WTC11 (cell line): ENCODE measurements around the gene BCL7A. TPM values are rescaled to one million over a fixed set of nuclear protein-coding genes. Genes with fewer than 3 reads are reported as not detected.

ENCODE experiments used
- ATAC-seq: fragments of 200-7000 bp; cut with Tn5 transposase; 2 replicates; pipeline ENCODE4 v1.10.0; 2021; ENCODE audit warnings: mild to moderate bottlenecking, moderate library complexity
- CTCF ChIA-PET: fragments of 300-600 bp; sonication (Branson Sonifier 250); formaldehyde crosslinking; loops from one replicate; lab custom pipeline; 2021; ENCODE audit warnings: antibody characterized with exemption; lab: Charles Lee
- POLR2A ChIA-PET: fragments of 350-600 bp; sonication (Branson Sonifier 250); formaldehyde crosslinking; loops from one replicate; lab custom pipeline; 2021; ENCODE audit warnings: antibody characterized with exemption; lab: Charles Lee
- DNase-seq: peaks from one replicate; pipeline ENCODE4 v3.0.0; 2021; ENCODE audit warnings: low spot score
- H3K27ac Mint-ChIP-seq: 2 replicates; pipeline ENCODE4 v1.8.0; 2021; ENCODE audit warnings: mixed read lengths
- H3K27me3 Mint-ChIP-seq: 2 replicates; pipeline ENCODE4 v1.8.0; 2021; ENCODE audit warnings: low read depth, mild to moderate bottlenecking, moderate library complexity, mixed read lengths
- H3K36me3 Mint-ChIP-seq: 2 replicates; pipeline ENCODE4 v1.8.0; 2021; ENCODE audit warnings: mixed read lengths
- H3K4me1 Mint-ChIP-seq: 2 replicates; pipeline ENCODE4 v1.8.0; 2022; ENCODE audit warnings: mixed read lengths
- H3K4me3 Mint-ChIP-seq: 2 replicates; pipeline ENCODE4 v1.8.0; 2021; ENCODE audit warnings: mild to moderate bottlenecking, moderate library complexity, mixed read lengths
- H3K9me3 Mint-ChIP-seq: 2 replicates; pipeline ENCODE4 v1.8.0; 2021; ENCODE audit warnings: mixed read lengths
- ARID4B ChIP-seq: sonication (generic); formaldehyde crosslinking; IDR thresholded peaks from 2 replicates; pipeline ENCODE4 v1.8.0; 2023; ENCODE audit warnings: missing genetic modification reagents, mild to moderate bottlenecking, borderline replicate concordance
- ATF6 ChIP-seq: sonication (generic); formaldehyde crosslinking; IDR thresholded peaks from 2 replicates; pipeline ENCODE4 v1.8.1; 2023; ENCODE audit warnings: mild to moderate bottlenecking, missing genetic modification reagents
- E2F5 ChIP-seq: sonication (generic); formaldehyde crosslinking; IDR thresholded peaks from 2 replicates; pipeline ENCODE4 v1.8.1; 2022; ENCODE audit warnings: mild to moderate bottlenecking, moderate library complexity, missing genetic modification reagents
- ETV6 ChIP-seq: sonication (generic); formaldehyde crosslinking; IDR thresholded peaks from 2 replicates; pipeline ENCODE4 v1.8.1; 2022; ENCODE audit warnings: mild to moderate bottlenecking, missing genetic modification reagents
- FOXP1 ChIP-seq: sonication (generic); formaldehyde crosslinking; IDR thresholded peaks from 2 replicates; pipeline ENCODE4 v1.8.0; 2022; ENCODE audit warnings: missing genetic modification reagents, mild to moderate bottlenecking, moderate library complexity, borderline replicate concordance
- FOXP4 ChIP-seq: sonication (generic); formaldehyde crosslinking; IDR thresholded peaks from 2 replicates; pipeline ENCODE4 v1.8.0; 2022; ENCODE audit warnings: mild to moderate bottlenecking, missing genetic modification reagents
- IRF1 ChIP-seq: sonication (generic); formaldehyde crosslinking; IDR thresholded peaks from 2 replicates; pipeline ENCODE4 v1.8.0; 2023; ENCODE audit warnings: missing genetic modification reagents
- IRF2 ChIP-seq: sonication (generic); formaldehyde crosslinking; IDR thresholded peaks from 2 replicates; pipeline ENCODE4 v1.8.0; 2022; ENCODE audit warnings: low read depth, missing genetic modification reagents, borderline replicate concordance
- JAZF1 ChIP-seq: fragments of 250-450 bp; sonication (Bioruptor Pico); IDR thresholded peaks from 2 replicates; pipeline ENCODE4 v1.9.0; 2021; ENCODE audit warnings: moderate library complexity, mild to moderate bottlenecking, inconsistent platforms
- NR3C1 ChIP-seq: sonication (generic); formaldehyde crosslinking; conservative IDR thresholded peaks from 2 replicates; pipeline ENCODE4 v1.8.1; 2023; ENCODE audit warnings: low read depth, mild to moderate bottlenecking, missing genetic modification reagents
- OVOL2 ChIP-seq: fragments of 250-450 bp; sonication (Bioruptor Pico); IDR thresholded peaks from 2 replicates; pipeline ENCODE4 v1.9.0; 2021; ENCODE audit warnings: mild to moderate bottlenecking, borderline replicate concordance
- RORB ChIP-seq: fragments of 250-450 bp; sonication (Bioruptor Pico); IDR thresholded peaks from 2 replicates; pipeline ENCODE4 v1.9.0; 2021; ENCODE audit warnings: mild to moderate bottlenecking
- TEAD1 ChIP-seq: sonication (generic); formaldehyde crosslinking; IDR thresholded peaks from 2 replicates; pipeline ENCODE4 v1.8.0; 2022; ENCODE audit warnings: mild to moderate bottlenecking, missing genetic modification reagents
- TEAD4 ChIP-seq: sonication (generic); formaldehyde crosslinking; IDR thresholded peaks from 2 replicates; pipeline ENCODE4 v1.8.0; 2022; ENCODE audit warnings: mild to moderate bottlenecking, missing genetic modification reagents
- ZMAT4 ChIP-seq: fragments of 250-450 bp; sonication (Bioruptor Pico); IDR thresholded peaks from 2 replicates; pipeline ENCODE4 v1.9.0; 2021; ENCODE audit warnings: mild to moderate bottlenecking
- ZNF219 ChIP-seq: sonication (generic); formaldehyde crosslinking; IDR thresholded peaks from 2 replicates; pipeline ENCODE4 v1.8.0; 2023; ENCODE audit warnings: missing genetic modification reagents, mild to moderate bottlenecking, borderline replicate concordance
- ZNF416 ChIP-seq: fragments of 250-450 bp; sonication (Bioruptor Pico); IDR thresholded peaks from 2 replicates; pipeline ENCODE4 v1.9.0; 2021; ENCODE audit warnings: mild to moderate bottlenecking, inconsistent platforms
- total RNA-seq: library from RNA; stranded (reverse); gene quantifications from 3 replicates; pipeline ENCODE4 v1.2.3, GENCODE V29; 2021
- TF ChIP-seq, protein P1 (sequence below): sonication (generic); formaldehyde crosslinking; IDR thresholded peaks from 2 replicates; pipeline ENCODE4 v1.8.1; 2022; ENCODE audit warnings: low read depth, missing genetic modification reagents, borderline replicate concordance

The BCL7A gene
- total RNA-seq, 1 experiment from 2014 or later: 19.7 TPM

DNA sequence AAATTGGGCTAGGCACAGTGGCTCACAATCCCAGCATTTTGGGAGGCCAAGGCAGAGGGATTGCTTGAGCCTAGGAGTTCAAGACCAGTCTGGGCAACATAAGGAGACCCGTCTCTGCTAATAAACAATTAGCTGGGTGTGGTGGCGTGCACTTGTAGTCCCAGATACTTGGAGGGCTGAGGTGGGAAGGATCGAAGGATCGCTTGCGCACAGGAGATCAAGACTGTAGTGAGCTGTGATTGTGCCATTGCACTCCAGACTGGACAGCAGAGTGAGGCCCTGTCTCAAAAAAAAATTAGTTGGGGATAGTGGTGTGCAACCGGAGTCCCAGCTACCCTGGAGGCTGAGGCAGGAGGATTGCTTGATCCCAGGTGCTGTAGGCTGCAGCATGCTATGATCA, 38.7 kb upstream of the BCL7A start:
- DNase-seq: no peak
- peaks cover 6% of the 10 kb centered on the region for H3K4me1 Mint-ChIP-seq
- H3K36me3 Mint-ChIP-seq: no peaks in the 10 kb centered on the region
- no peaks in the 10 kb centered on the region for H3K9me3 Mint-ChIP-seq
- no peak for ATAC-seq
- H3K27me3 Mint-ChIP-seq: no peaks in the 10 kb centered on the region
- POLR2A ChIA-PET: interaction anchor here (0.6 kb wide), 1 partner anchor 1817 kb away, joined by 6 read pairs; no protein-coding TSS in a partner anchor
- CTCF ChIA-PET: no interaction called here
- H3K4me3 Mint-ChIP-seq: no peak overlapping the region
- TF ChIP-seq IRF1 (CRISPR knock-in tag) (no peak), RORB (CRISPR knock-in tag) (no peak), FOXP1 (CRISPR knock-in tag) (no peak), OVOL2 (CRISPR knock-in tag) (no peak), NR3C1 (CRISPR knock-in tag) (no peak), FOXP4 (no peak), ETV6 (CRISPR knock-in tag) (no peak), ARID4B (CRISPR knock-in tag) (no peak), TEAD1 (CRISPR knock-in tag) (no peak), JAZF1 (CRISPR knock-in tag) (no peak), ATF6 (CRISPR knock-in tag) (no peak), IRF2 (no peak), ZNF219 (CRISPR knock-in tag) (no peak), ZMAT4 (CRISPR knock-in tag) (no peak), ZNF416 (no peak), E2F5 (CRISPR knock-in tag) (no peak), TEAD4 (CRISPR knock-in tag) (no peak)
- TF ChIP-seq, protein P1, sequence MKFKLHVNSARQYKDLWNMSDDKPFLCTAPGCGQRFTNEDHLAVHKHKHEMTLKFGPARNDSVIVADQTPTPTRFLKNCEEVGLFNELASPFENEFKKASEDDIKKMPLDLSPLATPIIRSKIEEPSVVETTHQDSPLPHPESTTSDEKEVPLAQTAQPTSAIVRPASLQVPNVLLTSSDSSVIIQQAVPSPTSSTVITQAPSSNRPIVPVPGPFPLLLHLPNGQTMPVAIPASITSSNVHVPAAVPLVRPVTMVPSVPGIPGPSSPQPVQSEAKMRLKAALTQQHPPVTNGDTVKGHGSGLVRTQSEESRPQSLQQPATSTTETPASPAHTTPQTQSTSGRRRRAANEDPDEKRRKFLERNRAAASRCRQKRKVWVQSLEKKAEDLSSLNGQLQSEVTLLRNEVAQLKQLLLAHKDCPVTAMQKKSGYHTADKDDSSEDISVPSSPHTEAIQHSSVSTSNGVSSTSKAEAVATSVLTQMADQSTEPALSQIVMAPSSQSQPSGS (CRISPR knock-in tag): no peak
- no peak overlapping the region; the same call in 1 of the 2 replicates for H3K27ac Mint-ChIP-seq
